B cell (primary cell): ENCODE results near the gene POGZ. TPM values are rescaled to one million over a fixed set of nuclear protein-coding genes. Genes with fewer than 3 reads are reported as not detected.
A peak's percentile ranks its signal among the peaks of the same experiment; 100 is the strongest.

Experiments
- ATAC-seq: fragments of 200-7000 bp; cut with Tn5 transposase; one replicate; pipeline ENCODE4 v1.10.0; 2021; ENCODE audit warnings: low read depth, mild to moderate bottlenecking, moderate number of reproducible peaks, moderate library complexity
- CTCF ChIA-PET: fragments of 350-600 bp; sonication (Branson Sonifier 250); formaldehyde crosslinking; loops from one replicate; lab custom pipeline; 2021; ENCODE audit warnings: antibody characterized with exemption, inconsistent platforms; lab: Charles Lee
- POLR2A ChIA-PET: fragments of 350-600 bp; sonication (Branson Sonifier 250); formaldehyde crosslinking; loops from one replicate; lab custom pipeline; 2021; ENCODE audit warnings: antibody characterized with exemption; lab: Charles Lee
- DNase-seq: peaks from one replicate; pipeline ENCODE4 v3.0.0; 2013
- H2AFZ ChIP-seq: 2 replicates; pipeline ENCODE4 v1.6.1; 2012; ENCODE audit warnings: mild to moderate bottlenecking, low read depth, low read length; ENCODE audit not compliant: insufficient read depth, poor library complexity, severe bottlenecking
- H3K27ac ChIP-seq, 2 donors: 1 replicate in 1 of 2; 2 replicates in 1 of 2; pipeline ENCODE4 v1.5.1; 2012 to 2013; ENCODE audit warnings: low read length in 2 of 2, mild to moderate bottlenecking in 2 of 2, moderate library complexity in 1 of 2
- H3K27me3 ChIP-seq, 4 experiments: fragments of 200-600 bp in 1 of 4; sonication (generic) in 1 of 4; replicated peaks in 1 of 4; 1 replicate in 2 of 4; 2 replicates in 2 of 4; pipeline versions ENCODE4 v1.6.1 to v1.7.0; 2013 to 2016; ENCODE audit warnings: low read length in 3 of 4, mild to moderate bottlenecking in 2 of 4, mixed read lengths in 1 of 4, moderate library complexity in 1 of 4; ENCODE audit not compliant: insufficient read depth in 4 of 4, control insufficient read depth in 3 of 4; ENCODE audit errors: control extremely low read depth in 1 of 4
- H3K36me3 ChIP-seq, 2 experiments: replicated peaks in 1 of 2; 1 replicate in 1 of 2; 2 replicates in 1 of 2; pipeline versions ENCODE4 v1.6.1 to v1.7.1; 2013; ENCODE audit warnings: low read length in 1 of 2; ENCODE audit not compliant: insufficient read depth in 2 of 2, control insufficient read depth in 1 of 2; ENCODE audit errors: control extremely low read depth in 1 of 2, extremely low read depth in 1 of 2
- H3K4me1 ChIP-seq, 2 donors: fragments of 200-600 bp in 1 of 2; sonication (generic) in 1 of 2; 1 replicate in 1 of 2; 2 replicates in 1 of 2; pipeline versions ENCODE4 v1.5.1 to v1.6.1; 2013 to 2017; ENCODE audit warnings: low read length in 2 of 2; ENCODE audit not compliant: control insufficient read depth in 2 of 2, insufficient read depth in 2 of 2
- H3K4me2 ChIP-seq: replicated peaks from 2 replicates; pipeline ENCODE3; 2012; ENCODE audit warnings: mild to moderate bottlenecking, low read depth, low read length; ENCODE audit not compliant: poor library complexity, severe bottlenecking
- H3K4me3 ChIP-seq, 5 experiments: fragments of 200-600 bp in 1 of 5; sonication (generic) in 1 of 5; 1 replicate in 3 of 5; 2 replicates in 2 of 5; pipeline versions ENCODE4 v1.5.1 to v1.7.0; 2011 to 2016; ENCODE audit warnings: low read length in 4 of 5, mild to moderate bottlenecking in 4 of 5, low read depth in 2 of 5, control low read depth in 1 of 5, moderate library complexity in 1 of 5; ENCODE audit not compliant: insufficient read depth in 1 of 5; ENCODE audit errors: control extremely low read depth in 1 of 5, extremely low read depth in 1 of 5
- H3K79me2 ChIP-seq: fragments of 200-600 bp; sonication (generic); one replicate; pipeline ENCODE4 v1.6.0; 2016; ENCODE audit warnings: low read length; ENCODE audit not compliant: control insufficient read depth, insufficient read depth
- H3K9ac ChIP-seq: fragments of 200-600 bp; sonication (generic); 2 replicates; pipeline ENCODE4 v1.6.1; 2017; ENCODE audit warnings: mild to moderate bottlenecking, low read length, moderate library complexity
- H3K9me3 ChIP-seq, 3 donors: one replicate each; pipeline versions ENCODE4 v1.6.1 to v1.7.1; 2013; ENCODE audit warnings: low read length in 2 of 3; ENCODE audit not compliant: control insufficient read depth in 2 of 3, insufficient read depth in 1 of 3; ENCODE audit errors: control extremely low read depth in 1 of 3
- H4K20me1 ChIP-seq: 2 replicates; pipeline ENCODE4 v1.6.0; 2012; ENCODE audit warnings: mild to moderate bottlenecking, low read length; ENCODE audit not compliant: insufficient read depth, control insufficient read depth, poor library complexity, severe bottlenecking
- H3K27ac Mint-ChIP-seq: one replicate; pipeline ENCODE4 v1.8.0; 2021; ENCODE audit warnings: mixed read lengths
- H3K27me3 Mint-ChIP-seq: one replicate; pipeline ENCODE4 v1.8.0; 2021; ENCODE audit warnings: mixed read lengths
- H3K4me1 Mint-ChIP-seq: one replicate; pipeline ENCODE4 v1.8.0; 2021; ENCODE audit warnings: mixed read lengths
- H3K4me3 Mint-ChIP-seq: one replicate; pipeline ENCODE4 v1.8.0; 2021; ENCODE audit warnings: mixed read lengths
- H3K9me3 Mint-ChIP-seq: one replicate; pipeline ENCODE4 v1.8.0; 2022; ENCODE audit warnings: mixed read lengths; ENCODE audit not compliant: insufficient read depth
- CTCF ChIP-seq: fragments of 200-600 bp; IDR thresholded peaks from one replicate; pipeline ENCODE4 v1.8.0; 2022; ENCODE audit warnings: antibody characterized with exemption, mild to moderate bottlenecking
- EZH2 ChIP-seq: IDR thresholded peaks from 2 replicates; pipeline ENCODE4 v1.6.1; 2012; ENCODE audit warnings: borderline replicate concordance, low read depth, mild to moderate bottlenecking, moderate library complexity, low read length; ENCODE audit not compliant: insufficient read depth, poor library complexity, severe bottlenecking
- WGBS: methylation state at CpG from one replicate; pipeline ENCODE4 v1.1.5; 2013; ENCODE audit warnings: missing lambda C conversion rate; ENCODE audit not compliant: insufficient coverage; 5-methylcytosine and 5-hydroxymethylcytosine counted together
- intact Hi-C: fragments of 100-400 bp; cut with micrococcal nuclease; formaldehyde crosslinking; loops from one replicate; pipeline ENCODE4 v1.10.0; 2022
- polyA plus RNA-seq: library from polyadenylated mRNA; depleted of rRNA; stranded (reverse); fragments of >200 nt; gene quantifications from 2 replicates; pipeline ENCODE4 v1.2.3, GENCODE V29; 2012
- total RNA-seq, 2 donors: library from RNA; stranded (reverse); fragments of 120-200 nt in 1 of 2; gene quantifications; 1 replicate in 1 of 2; 2 replicates in 1 of 2; pipeline versions ENCODE4 v1.2.3 to v1.2.4, GENCODE V29; 2013 to 2022

Gene POGZ
- total and polyA plus RNA-seq, 2 donors (not counting 1 experiment from before 2014, with no cell fraction given), result 50.2 to 194 TPM

- Histone ChIP-seq H3K27ac (no peak overlapping the region), H3K4me3 (no peak overlapping the region), H3K4me2 (no peak overlapping the region), H3K27me3 (no peaks in the 10 kb centered on the region), H3K36me3 (peaks cover 0 to 85% of the 10 kb centered on the region in 2 experiments), H4K20me1 (no peaks in the 10 kb centered on the region), H3K9me3 (no peaks in the 10 kb centered on the region), H3K4me1 (no peaks in the 10 kb centered on the region), H3K9ac (no peak overlapping the region), H3K79me2 (no peaks in the 10 kb centered on the region), H2AFZ (no peak overlapping the region)
- no peaks in the 10 kb centered on the region for H3K27me3 Mint-ChIP-seq
- intact Hi-C loops, result no loop called here
- no peaks in the 10 kb centered on the region for H3K9me3 Mint-ChIP-seq
- DNase-seq, result no peak
- ChIA-PET POLR2A (no interaction called here), CTCF (interaction anchor here (1.3 kb wide), 1 partner anchor 65 kb away, joined by 5 read pairs; no protein-coding TSS in a partner anchor)
- no peak overlapping the region for H3K4me3 Mint-ChIP-seq
- no peak overlapping the region for H3K27ac Mint-ChIP-seq
- no peak for TF ChIP-seq CTCF
- TF ChIP-seq EZH2, result no peak
- ATAC-seq, result no peak
- WGBS, result 100% methylated on average over 2 of the region's 8 CpGs
- H3K4me1 Mint-ChIP-seq, result peaks cover 2% of the 10 kb centered on the region
Measured at GRCh38 chr1:151406176-151406575, 53.1 kb downstream of the POGZ start.

- Histone ChIP-seq H4K20me1 (peaks cover 3% of the 10 kb centered on the region), H3K4me2 (no peak overlapping the region), H2AFZ (no peak overlapping the region), H3K27me3 (no peaks in the 10 kb centered on the region), H3K4me3 (no peak overlapping the region), H3K9ac (no peak overlapping the region), H3K9me3 (no peaks in the 10 kb centered on the region), H3K79me2 (peaks cover 3% of the 10 kb centered on the region), H3K36me3 (peaks cover 2 to 85% of the 10 kb centered on the region in 2 experiments), H3K4me1 (peaks cover 4 to 7% of the 10 kb centered on the region in 2 donors), H3K27ac (no peak overlapping the region)
- POLR2A ChIA-PET, result no interaction called here
- Mint-ChIP-seq H3K4me1 (peaks cover 10% of the 10 kb centered on the region), H3K4me3 (no peak overlapping the region), H3K27me3 (no peaks in the 10 kb centered on the region), H3K27ac (peak overlapping the region; percentile 10), H3K9me3 (no peaks in the 10 kb centered on the region)
- TF ChIP-seq CTCF (no peak), EZH2 (no peak)
- CTCF ChIA-PET, result interaction anchor here (0.6 kb wide), 1 partner anchor 478 kb away, joined by 3 read pairs; no protein-coding TSS in a partner anchor
- intact Hi-C loops, result no loop called here
- no peak for ATAC-seq
- no peak for DNase-seq
- 97% methylated on average over 9 of the region's 13 CpGs for WGBS
Measured at GRCh38 chr1:151405187-151405951, 53.9 kb downstream of the POGZ start.
